ENCODE data around the gene MEGF9. TPM values are rescaled to one million over a fixed set of nuclear protein-coding genes. Genes with fewer than 3 reads are reported as not detected.

MEGF9 gene
- total RNA-seq, 1 experiment from 2014 or later, result 8.3 TPM

DNA sequence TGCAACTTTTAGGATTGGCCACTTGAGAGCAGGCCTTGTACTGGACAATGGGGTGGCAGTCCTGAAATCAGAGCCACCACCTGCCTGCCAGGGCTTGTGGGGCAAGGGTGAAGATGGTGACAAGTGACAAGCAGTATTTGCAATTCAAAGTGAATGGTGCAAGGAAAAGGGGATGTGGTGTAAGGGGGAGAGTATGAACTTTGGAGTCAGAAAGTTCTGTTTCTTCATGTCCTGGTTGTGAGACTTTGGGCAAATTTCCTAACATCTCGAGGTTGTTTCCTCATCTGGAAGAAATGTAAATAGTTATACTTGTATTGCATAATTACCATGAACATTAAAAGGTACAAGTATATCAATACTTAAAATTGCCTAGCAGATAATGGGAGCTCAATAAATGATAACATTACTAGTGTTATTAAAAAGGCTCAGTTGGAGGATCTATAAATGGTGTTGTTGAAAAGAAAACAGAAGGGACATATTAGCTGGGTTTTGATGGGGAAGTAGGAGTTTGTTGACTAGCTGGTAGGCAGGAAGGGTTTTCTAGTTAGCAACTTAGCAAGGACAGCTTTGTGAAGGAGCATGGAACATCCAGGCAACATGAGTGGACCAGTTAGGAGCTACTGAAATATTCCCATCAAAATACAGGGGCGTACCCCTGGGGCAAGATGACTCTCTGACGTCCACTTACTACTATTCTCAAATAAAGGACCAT is 21.3 kb upstream of the MEGF9 start:
- no peak for ATAC-seq
- H3K9me2 ChIP-seq (ENCODE audit: insufficient read depth), result 0 out of 2 replicates have a peak, but pooled peaks cover 7% of the 10 kb centered on the region
- no TSS peak for BruUV-seq (replicated peaks)
- RAD21 ChIA-PET (ENCODE audit: low non-redundant PET in 1 of 2, low total read pairs in 2 of 2, uncharacterized antibody in 2 of 2, unreplicated experiment in 2 of 2), result no interaction called here
- no peak for DNase-seq (ENCODE audit: low read depth, low spot score)
- no peaks in the 10 kb centered on the region for H4K20me1 ChIP-seq (ENCODE audit: insufficient read depth)
- H3K4me2 ChIP-seq (ENCODE audit: low read length), result no peak overlapping the region
- H3K4me1 ChIP-seq (ENCODE audit: control insufficient read depth in 1 of 2, insufficient read depth in 2 of 2, low read length in 2 of 2), result 0 out of 4 replicates have a peak, but pooled peaks cover 2 to 3% of the 10 kb centered on the region in 2 experiments
- no peaks in the 10 kb centered on the region for H3K27me3 ChIP-seq (ENCODE audit: insufficient read depth, low read length)
- no peak overlapping the region for H2AFZ ChIP-seq (ENCODE audit: low read depth, low read length, poor library complexity, severe bottlenecking)
- no peaks in the 10 kb centered on the region for H3K36me3 ChIP-seq (ENCODE audit: control insufficient read depth in 1 of 2, insufficient read depth in 2 of 2, low read length in 2 of 2)
- H3K9ac ChIP-seq (ENCODE audit: low read length), result no peak overlapping the region
- H3K4me3 ChIP-seq (replicated peaks in 1 of 2; ENCODE audit: low read depth in 1 of 2, low read length in 2 of 2), result no peak overlapping the region
- H3K9me3 ChIP-seq (ENCODE audit: control insufficient read depth in 1 of 2, insufficient read depth in 1 of 2, low read depth in 1 of 2, low read length in 2 of 2), result no peaks in the 10 kb centered on the region
- CTCF ChIA-PET, result interaction anchor here (1.0 to 1.4 kb wide), 2 partner anchors 116 to 324 kb away, joined by 3 read pairs; no protein-coding TSS in a partner anchor
- H3K79me2 ChIP-seq (ENCODE audit: insufficient read depth, low read length), result no peaks in the 10 kb centered on the region
- H3K27ac ChIP-seq (ENCODE audit: low read depth, low read length), result no peak overlapping the region
- intact Hi-C loops (cut with micrococcal nuclease), result no loop called here
- POLR2A ChIA-PET, result no interaction called here
- TF ChIP-seq TCF7L2 (IDR thresholded peaks at IDR 0.05; ENCODE audit: borderline replicate concordance, extremely low read depth, insufficient read depth, insufficient read length) (no peak), POLR2AphosphoS5 (IDR thresholded peaks at IDR 0.05; ENCODE audit: low read depth, low read length) (no peak), FOSL1 (IDR thresholded peaks at IDR 0.05; ENCODE audit: low read depth) (no peak)
- TF ChIP-seq, protein P1, sequence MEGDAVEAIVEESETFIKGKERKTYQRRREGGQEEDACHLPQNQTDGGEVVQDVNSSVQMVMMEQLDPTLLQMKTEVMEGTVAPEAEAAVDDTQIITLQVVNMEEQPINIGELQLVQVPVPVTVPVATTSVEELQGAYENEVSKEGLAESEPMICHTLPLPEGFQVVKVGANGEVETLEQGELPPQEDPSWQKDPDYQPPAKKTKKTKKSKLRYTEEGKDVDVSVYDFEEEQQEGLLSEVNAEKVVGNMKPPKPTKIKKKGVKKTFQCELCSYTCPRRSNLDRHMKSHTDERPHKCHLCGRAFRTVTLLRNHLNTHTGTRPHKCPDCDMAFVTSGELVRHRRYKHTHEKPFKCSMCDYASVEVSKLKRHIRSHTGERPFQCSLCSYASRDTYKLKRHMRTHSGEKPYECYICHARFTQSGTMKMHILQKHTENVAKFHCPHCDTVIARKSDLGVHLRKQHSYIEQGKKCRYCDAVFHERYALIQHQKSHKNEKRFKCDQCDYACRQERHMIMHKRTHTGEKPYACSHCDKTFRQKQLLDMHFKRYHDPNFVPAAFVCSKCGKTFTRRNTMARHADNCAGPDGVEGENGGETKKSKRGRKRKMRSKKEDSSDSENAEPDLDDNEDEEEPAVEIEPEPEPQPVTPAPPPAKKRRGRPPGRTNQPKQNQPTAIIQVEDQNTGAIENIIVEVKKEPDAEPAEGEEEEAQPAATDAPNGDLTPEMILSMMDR (IDR thresholded peaks at IDR 0.05 in 2 of 3, conservative IDR thresholded peaks at IDR 0.05 in 1 of 3; ENCODE audit: borderline replicate concordance in 1 of 3, insufficient read depth in 1 of 3, low read depth in 2 of 3, low read length in 2 of 3), result no peak
